GM23248 (cell line): ENCODE data around the gene CYBA. TPM values are rescaled to one million over a fixed set of nuclear protein-coding genes. Genes with fewer than 3 reads are reported as not detected.

Source experiments
- DNase-seq: peaks from one replicate; pipeline ENCODE4 v3.0.0-alpha.2; 2015
- H2AFZ ChIP-seq: fragments of 200-600 bp; sonication (generic); 2 replicates; pipeline ENCODE4 v1.6.1; 2016; ENCODE audit warnings: antibody characterized with exemption
- H3F3A ChIP-seq: fragments of 200-600 bp; sonication (generic); 2 replicates; pipeline ENCODE4 v1.6.1; 2016; ENCODE audit warnings: mild to moderate bottlenecking, antibody characterized with exemption, mixed run types; ENCODE audit not compliant: insufficient read depth
- H3K27ac ChIP-seq: fragments of 200-600 bp; sonication (generic); 2 replicates; pipeline ENCODE4 v1.5.1; 2016; ENCODE audit warnings: mild to moderate bottlenecking
- H3K27me3 ChIP-seq: fragments of 200-600 bp; sonication (generic); replicated peaks from 2 replicates; pipeline ENCODE4 v1.6.1; 2016; ENCODE audit warnings: mild to moderate bottlenecking; ENCODE audit not compliant: insufficient read depth
- H3K36me3 ChIP-seq: fragments of 200-600 bp; sonication (generic); 2 replicates; pipeline ENCODE4 v1.6.1; 2016; ENCODE audit warnings: low read depth, mild to moderate bottlenecking
- H3K4me1 ChIP-seq: fragments of 200-600 bp; sonication (generic); 2 replicates; pipeline ENCODE4 v1.6.1; 2016; ENCODE audit warnings: mild to moderate bottlenecking; ENCODE audit not compliant: insufficient read depth
- H3K4me2 ChIP-seq: fragments of 200-600 bp; sonication (generic); one replicate; pipeline ENCODE4 v1.6.1; 2016; ENCODE audit warnings: mild to moderate bottlenecking; ENCODE audit not compliant: unreplicated experiment
- H3K4me3 ChIP-seq: fragments of 200-600 bp; sonication (generic); 2 replicates; pipeline ENCODE4 v1.5.1; 2016; ENCODE audit warnings: mild to moderate bottlenecking
- H3K79me2 ChIP-seq: fragments of 200-600 bp; sonication (generic); 2 replicates; pipeline ENCODE4 v1.6.1; 2016; ENCODE audit warnings: mild to moderate bottlenecking; ENCODE audit not compliant: insufficient read depth
- H3K9ac ChIP-seq: fragments of 200-600 bp; sonication (generic); 2 replicates; pipeline ENCODE4 v1.6.1; 2016; ENCODE audit warnings: mild to moderate bottlenecking
- H3K9me2 ChIP-seq: fragments of 200-600 bp; sonication (generic); 2 replicates; pipeline ENCODE4 v1.6.1; 2016; ENCODE audit warnings: mixed run types, mild to moderate bottlenecking, moderate library complexity; ENCODE audit not compliant: insufficient read depth
- H3K9me3 ChIP-seq: fragments of 200-600 bp; sonication (generic); one replicate; pipeline ENCODE4 v1.6.1; 2017; ENCODE audit warnings: low read depth
- H4K20me1 ChIP-seq: fragments of 200-600 bp; sonication (generic); 2 replicates; pipeline ENCODE4 v1.6.0; 2016; ENCODE audit not compliant: insufficient read depth
- EZH2 ChIP-seq: fragments of 200-600 bp; sonication (generic); IDR thresholded peaks from 2 replicates; pipeline ENCODE4 v1.6.1; 2018; ENCODE audit warnings: antibody characterized with exemption, mild to moderate bottlenecking; ENCODE audit not compliant: insufficient read depth, poor library complexity, severe bottlenecking
- EZH2phosphoT487 ChIP-seq: fragments of 200-600 bp; sonication (generic); IDR thresholded peaks from 2 replicates; pipeline ENCODE4 v1.6.1; 2018; ENCODE audit warnings: antibody characterized with exemption, moderate library complexity, mild to moderate bottlenecking, low read depth; ENCODE audit not compliant: insufficient read depth
- WGBS, 2 experiments: methylation state at CpG; one replicate each; pipeline ENCODE4 v1.1.6; 2015 to 2017; ENCODE audit warnings: low lambda C conversion rate in 2 of 2, low coverage in 1 of 2; ENCODE audit errors: missing lambda C conversion rate in 2 of 2; 5-methylcytosine and 5-hydroxymethylcytosine counted together
- in situ Hi-C: fragments of 300-500 bp; cut with MboI; formaldehyde crosslinking; loops from 2 replicates; pipeline ENCODE4 v1.15.0; 2020
- polyA plus RNA-seq: library from polyadenylated mRNA; unstranded; fragments of >200 nt; fragmentation: Nextera tagmentation; extraction: Ambion mirVana; gene quantifications from 2 replicates; pipeline ENCODE4 v1.2.1, GENCODE V29; 2016
- total RNA-seq: library from RNA; depleted of rRNA; stranded (reverse); fragments of >200 nt; shearing (Covaris generic); gene quantifications from 2 replicates; pipeline ENCODE4 v1.2.3, GENCODE V29; 2014

CYBA gene
- total and polyA plus RNA-seq, 2 experiments from 2014 or later = 270 to 332 TPM

DNA sequence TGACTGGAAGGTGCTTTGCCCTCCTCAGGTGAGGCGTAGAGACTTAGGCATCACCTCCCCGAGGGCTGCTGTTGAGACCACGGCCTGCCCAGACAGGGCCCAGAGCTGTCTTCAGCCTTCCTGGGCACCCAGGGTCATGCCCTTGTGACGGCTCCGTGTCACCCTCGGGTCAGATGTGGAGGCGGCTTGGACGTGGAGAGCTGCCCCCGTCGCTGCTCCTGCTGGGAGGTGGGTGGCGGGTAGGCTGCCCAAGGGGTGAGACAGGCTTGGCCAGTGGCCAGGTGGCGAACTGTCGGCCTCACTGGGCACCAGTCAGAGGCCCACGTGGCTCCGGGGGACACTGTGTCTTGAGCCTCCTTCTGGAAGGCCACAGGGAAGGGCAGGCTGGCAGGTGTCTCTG, 44.4 kb upstream of the CYBA start:
- Histone ChIP-seq H3K9me3 (no peaks in the 10 kb centered on the region), H3K4me2 (no peak overlapping the region), H3K27me3 (no peaks in the 10 kb centered on the region), H3F3A (no peaks in the 10 kb centered on the region), H3K79me2 (no peaks in the 10 kb centered on the region), H3K4me3 (no peak overlapping the region), H3K4me1 (no peaks in the 10 kb centered on the region), H3K27ac (no peak overlapping the region), H4K20me1 (no peaks in the 10 kb centered on the region), H3K36me3 (no peaks in the 10 kb centered on the region), H3K9ac (no peak overlapping the region), H2AFZ (no peak overlapping the region), H3K9me2 (no peaks in the 10 kb centered on the region)
- in situ Hi-C loops = no loop called here
- DNase-seq = no peak
- WGBS, 2 experiments = 61 to 81% methylated on average over 14 to 15 of the region's 15 CpGs
- TF ChIP-seq EZH2phosphoT487 = no peak
- no peak for TF ChIP-seq EZH2

DNA sequence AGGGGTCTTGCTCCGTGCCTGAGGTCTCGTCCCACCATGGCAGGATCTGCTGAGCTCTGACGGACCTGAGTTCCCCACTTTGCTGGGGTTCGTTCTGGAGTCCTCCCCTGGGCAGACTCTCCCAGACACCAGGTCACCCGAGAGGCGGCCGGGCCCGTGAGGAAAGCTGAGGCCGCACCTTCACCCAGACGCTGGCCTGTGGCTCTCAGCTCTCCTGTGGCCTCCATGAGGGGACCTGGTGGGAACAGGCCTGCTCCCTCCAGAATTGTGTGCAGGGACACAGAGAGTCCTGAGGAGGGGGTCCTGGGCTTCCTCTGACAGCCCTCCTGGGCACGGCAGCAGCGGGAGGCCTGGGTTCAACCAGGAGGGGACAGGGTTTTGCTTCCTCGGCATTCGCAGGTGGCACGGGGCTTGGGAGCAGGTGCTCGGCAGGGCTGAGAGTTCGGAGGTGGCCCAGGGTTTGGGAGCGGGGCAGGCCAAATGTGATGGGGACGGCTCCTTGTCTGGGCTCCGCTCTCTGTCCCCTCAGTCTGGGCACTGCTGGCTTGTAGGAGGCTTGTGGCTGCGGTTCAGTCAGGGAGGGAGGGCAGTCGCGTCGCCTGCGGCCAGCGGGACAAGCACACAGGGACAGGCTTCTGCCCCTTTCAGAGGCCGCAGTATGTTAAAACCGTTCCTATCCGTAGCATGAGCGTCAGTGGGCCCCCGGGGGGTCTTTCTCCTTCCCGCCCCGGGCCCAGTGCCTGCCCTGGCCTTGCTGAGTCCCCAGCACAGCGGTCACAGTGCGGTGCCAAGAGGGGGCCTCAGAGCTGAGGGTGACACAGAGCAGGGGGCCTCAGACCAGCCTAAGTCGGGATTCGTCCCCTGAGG, 43.6 kb upstream of the CYBA start:
- no peaks in the 10 kb centered on the region for H3K79me2 ChIP-seq
- no peaks in the 10 kb centered on the region for H3K4me1 ChIP-seq
- no peaks in the 10 kb centered on the region for H3K36me3 ChIP-seq
- no peak overlapping the region for H3K4me3 ChIP-seq
- 89 to 90% methylated on average over 37 of the region's 37 CpGs for WGBS, 2 experiments
- no peak for TF ChIP-seq EZH2phosphoT487
- no peak for TF ChIP-seq EZH2
- H3K9me3 ChIP-seq = no peaks in the 10 kb centered on the region
- H3K9ac ChIP-seq = no peak overlapping the region
- H3K9me2 ChIP-seq = no peaks in the 10 kb centered on the region
- no peaks in the 10 kb centered on the region for H3F3A ChIP-seq
- no peak overlapping the region for H2AFZ ChIP-seq
- in situ Hi-C loops = no loop called here
- H3K27me3 ChIP-seq = no peaks in the 10 kb centered on the region
- H3K4me2 ChIP-seq = no peak overlapping the region
- no peaks in the 10 kb centered on the region for H4K20me1 ChIP-seq
- no peak for DNase-seq
- no peak overlapping the region for H3K27ac ChIP-seq

DNA sequence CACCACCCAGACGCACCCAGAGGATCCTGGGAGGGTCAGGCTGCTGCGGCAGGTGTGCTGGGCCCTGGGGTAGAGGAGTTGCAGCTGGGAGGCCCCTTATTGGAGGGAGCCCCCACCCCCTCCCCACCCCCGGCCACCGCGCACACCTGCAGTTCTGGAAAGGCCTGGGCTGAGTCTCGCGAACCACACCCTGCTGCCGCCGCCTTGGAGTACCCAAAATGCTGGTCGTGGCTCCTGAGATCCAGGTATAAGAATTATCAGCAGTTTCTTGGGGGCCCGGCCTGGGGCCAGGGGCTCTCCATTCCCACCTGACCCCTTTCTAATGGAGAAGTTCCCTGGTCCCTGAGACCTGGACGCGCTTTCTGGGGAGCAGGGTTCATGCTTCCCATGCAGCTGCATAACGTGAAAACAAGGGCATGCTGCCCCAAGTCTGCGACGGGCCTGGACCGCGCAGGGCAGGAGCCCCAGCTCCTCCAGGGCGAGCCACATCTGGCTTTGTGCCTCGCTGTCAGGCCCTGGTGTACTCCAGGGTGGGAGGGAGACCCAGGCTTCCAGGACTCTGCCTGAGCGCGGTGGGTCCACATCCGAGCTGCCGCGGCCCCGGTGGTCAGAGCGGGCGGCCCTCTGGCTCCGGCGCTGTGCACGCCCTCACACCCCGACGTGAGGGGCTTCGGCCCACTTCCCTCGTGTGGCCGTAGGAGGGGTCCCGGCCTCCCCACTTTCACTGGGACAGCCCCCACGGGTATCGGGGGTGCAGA, 42.7 kb upstream of the CYBA start:
- H3K79me2 ChIP-seq = no peaks in the 10 kb centered on the region
- no peaks in the 10 kb centered on the region for H3K9me3 ChIP-seq
- H3K27me3 ChIP-seq = no peaks in the 10 kb centered on the region
- no peak overlapping the region for H3K27ac ChIP-seq
- no peaks in the 10 kb centered on the region for H3K9me2 ChIP-seq
- no peaks in the 10 kb centered on the region for H3F3A ChIP-seq
- H3K4me3 ChIP-seq = no peak overlapping the region
- H3K9ac ChIP-seq = no peak overlapping the region
- H3K4me1 ChIP-seq = no peaks in the 10 kb centered on the region
- no peak for DNase-seq
- no peak overlapping the region for H2AFZ ChIP-seq
- no peak overlapping the region for H3K4me2 ChIP-seq
- in situ Hi-C loops = no loop called here
- 86 to 91% methylated on average over 29 to 39 of the region's 39 CpGs for WGBS, 2 experiments
- TF ChIP-seq EZH2phosphoT487 (no peak), EZH2 (no peak)
- no peaks in the 10 kb centered on the region for H3K36me3 ChIP-seq
- no peaks in the 10 kb centered on the region for H4K20me1 ChIP-seq

DNA sequence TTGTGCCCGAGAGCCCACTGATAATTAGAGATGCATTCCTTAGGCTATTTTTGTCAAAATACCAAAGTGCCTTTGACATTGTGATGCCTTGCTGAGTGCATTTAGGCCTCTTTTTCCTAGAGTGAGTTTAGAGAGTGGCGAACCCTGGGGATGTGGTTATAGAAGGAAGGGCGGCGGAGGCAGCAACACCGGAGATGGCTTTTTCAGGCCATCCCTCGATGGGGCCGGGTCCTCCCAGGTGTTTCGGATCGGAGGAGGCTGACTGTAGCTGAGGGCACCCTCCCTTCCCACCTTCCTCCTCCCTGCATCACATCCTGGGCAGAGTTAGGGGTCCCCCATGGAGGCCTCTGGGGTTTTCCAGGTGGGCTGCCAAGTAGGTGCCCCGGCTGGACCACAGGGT, 42.0 kb upstream of the CYBA start:
- WGBS, 2 experiments = 79 to 80% methylated on average over 10 of the region's 10 CpGs
- TF ChIP-seq EZH2 = no peak
- no peak for TF ChIP-seq EZH2phosphoT487
- no peak overlapping the region for H2AFZ ChIP-seq
- H3K36me3 ChIP-seq = no peaks in the 10 kb centered on the region
- H4K20me1 ChIP-seq = no peaks in the 10 kb centered on the region
- no peaks in the 10 kb centered on the region for H3K9me3 ChIP-seq
- in situ Hi-C loops = no loop called here
- DNase-seq = no peak
- no peak overlapping the region for H3K9ac ChIP-seq
- H3K27ac ChIP-seq = no peak overlapping the region
- H3K4me1 ChIP-seq = no peaks in the 10 kb centered on the region
- H3K9me2 ChIP-seq = no peaks in the 10 kb centered on the region
- H3F3A ChIP-seq = no peaks in the 10 kb centered on the region
- no peak overlapping the region for H3K4me3 ChIP-seq
- H3K27me3 ChIP-seq = peaks cover 4% of the 10 kb centered on the region; the same call in 1 of the 2 replicates
- no peaks in the 10 kb centered on the region for H3K79me2 ChIP-seq
- H3K4me2 ChIP-seq = no peak overlapping the region
